Vagina (tissue), 2 donors: Measurements from ENCODE around the gene KIF27. TPM values are rescaled to one million over a fixed set of nuclear protein-coding genes. Genes with fewer than 3 reads are reported as not detected.
A peak's percentile ranks its signal among the peaks of the same experiment; 100 is the strongest.
"Not testable (repeated sequence)": the region's sequence is repeated elsewhere in the genome, so short reads cannot be mapped to it uniquely, and the experiment has no call there.

ENCODE experiments used
- DNase-seq, 2 donors: peaks; one replicate each; pipeline ENCODE4 v3.0.0-alpha.2; 2017; ENCODE audit errors: extremely low spot score in 2 of 2
- H3K27ac ChIP-seq: fragments of 200-600 bp; sonication (generic); one replicate; pipeline ENCODE4 v1.5.1; 2019
- H3K27me3 ChIP-seq: fragments of 200-600 bp; sonication (generic); one replicate; pipeline ENCODE4 v1.5.1; 2019
- H3K36me3 ChIP-seq, 2 donors: fragments of 200-600 bp; sonication (generic); one replicate each; pipeline ENCODE4 v1.5.1; 2017 to 2019
- H3K4me1 ChIP-seq: fragments of 200-600 bp; sonication (generic); one replicate; pipeline ENCODE4 v1.5.1; 2019
- H3K4me3 ChIP-seq, 2 donors: fragments of 200-600 bp; sonication (generic); 1 replicate in 1 of 2; 2 replicates in 1 of 2; pipeline ENCODE4 v1.5.1; 2016 to 2019
- H3K9me3 ChIP-seq: fragments of 200-600 bp; sonication (generic); one replicate; pipeline ENCODE4 v1.5.1; 2019
- CTCF ChIP-seq, 3 experiments: fragments of 450-650 bp in 2 of 3; fragments of 200-600 bp in 1 of 3; sonication (generic) in 1 of 3; IDR thresholded peaks; one replicate each; pipeline ENCODE4 v1.5.1; 2017 to 2019; ENCODE audit warnings: antibody characterized with exemption in 3 of 3, mild to moderate bottlenecking in 2 of 3, moderate library complexity in 2 of 3
- POLR2A ChIP-seq, 2 donors: fragments of 450-650 bp; IDR thresholded peaks; one replicate each; pipeline ENCODE4 v1.6.1; 2017; ENCODE audit warnings: antibody characterized with exemption in 2 of 2, mild to moderate bottlenecking in 2 of 2, moderate library complexity in 2 of 2
- POLR2AphosphoS5 ChIP-seq, 2 donors: sonication (generic); formaldehyde crosslinking; IDR thresholded peaks; one replicate each; pipeline ENCODE4 v1.9.0; 2017; ENCODE audit warnings: antibody characterized with exemption in 2 of 2, mild to moderate bottlenecking in 2 of 2, low read depth in 1 of 2; ENCODE audit not compliant: insufficient read depth in 1 of 2
- intact Hi-C: fragments of 100-400 bp; cut with DNase I; formaldehyde crosslinking; loops from one replicate; pipeline ENCODE4 v1.15.1; 2023
- total RNA-seq: library from RNA; depleted of rRNA; stranded (reverse); fragments of >200 nt; gene quantifications from one replicate; pipeline ENCODE4 v1.2.3, GENCODE V29; 2016

KIF27 gene
- total RNA-seq, 1 donor from 2014 or later = 6.1 TPM

GRCh38 chr9:83957248-83957513 is 35.9 kb upstream of the KIF27 start:
- Histone ChIP-seq H3K27ac (peak overlapping the region; percentile 78), H3K4me1 (peaks cover 19% of the 10 kb centered on the region), H3K4me3 (peak overlapping the region; percentile 70 to 76), H3K9me3 (no peaks in the 10 kb centered on the region), H3K27me3 (no peaks in the 10 kb centered on the region), H3K36me3 (peaks cover 0 to 4% of the 10 kb centered on the region in 2 donors)
- intact Hi-C loops = no loop called here
- no peak for TF ChIP-seq POLR2A (IDR thresholded peaks at IDR 0.05)
- TF ChIP-seq POLR2AphosphoS5 (IDR thresholded peaks at IDR 0.05; ENCODE audit: insufficient read depth in 1 of 2, low read depth in 1 of 2) = no peak
- TF ChIP-seq CTCF (IDR thresholded peaks at IDR 0.05) = no peak
- no peak for DNase-seq

- peak overlapping the region; percentile 70 to 76 for H3K4me3 ChIP-seq
- DNase-seq = no peak
- intact Hi-C loops = no loop called here
- no peaks in the 10 kb centered on the region for H3K9me3 ChIP-seq
- H3K4me1 ChIP-seq = peaks cover 19% of the 10 kb centered on the region
- no peaks in the 10 kb centered on the region for H3K27me3 ChIP-seq
- TF ChIP-seq POLR2AphosphoS5 (IDR thresholded peaks at IDR 0.05; ENCODE audit: insufficient read depth in 1 of 2, low read depth in 1 of 2) (peak; percentile 28 to 76), CTCF (IDR thresholded peaks at IDR 0.05) (no peak)
- H3K36me3 ChIP-seq = peaks cover 0 to 9% of the 10 kb centered on the region in 2 donors
- peak overlapping the region; percentile 78 for H3K27ac ChIP-seq
Measured at GRCh38 chr9:83956436-83957247, 35.4 kb upstream of the KIF27 start.

- Histone ChIP-seq H3K9me3 (no peaks in the 10 kb centered on the region), H3K27ac (peak overlapping the region; percentile 78), H3K27me3 (no peaks in the 10 kb centered on the region), H3K4me3 (peak overlapping the region; percentile 70 to 76), H3K36me3 (peaks cover 0 to 9% of the 10 kb centered on the region in 2 donors), H3K4me1 (peaks cover 19% of the 10 kb centered on the region)
- no peak for DNase-seq
- no peak for TF ChIP-seq CTCF (IDR thresholded peaks at IDR 0.05)
- no peak for TF ChIP-seq POLR2AphosphoS5 (IDR thresholded peaks at IDR 0.05; ENCODE audit: insufficient read depth in 1 of 2, low read depth in 1 of 2)
- no peak for TF ChIP-seq POLR2A (IDR thresholded peaks at IDR 0.05)
- intact Hi-C loops = no loop called here
Measured at GRCh38 chr9:83956086-83956435, 34.8 kb upstream of the KIF27 start.

- not testable (repeated sequence) for DNase-seq, H3K4me3 ChIP-seq, H3K27me3 ChIP-seq, H3K27ac ChIP-seq, H3K9me3 ChIP-seq, H3K4me1 ChIP-seq
- intact Hi-C loops = loop anchor here (10.0 kb wide), 1 partner anchor 227 kb away; no protein-coding TSS in a partner anchor
- peaks cover 0 to 21% of the 10 kb centered on the region in 2 donors for H3K36me3 ChIP-seq
Measured at GRCh38 chr9:83948096-83948495, 26.9 kb upstream of the KIF27 start.

- no peaks in the 10 kb centered on the region for H3K4me1 ChIP-seq
- no peak for DNase-seq
- intact Hi-C loops = loop anchor here (10.0 kb wide), 1 partner anchor 234 kb away; no protein-coding TSS in a partner anchor
- H3K27ac ChIP-seq = no peak overlapping the region
- TF ChIP-seq CTCF (IDR thresholded peaks at IDR 0.05) (no peak), POLR2A (IDR thresholded peaks at IDR 0.05) (no peak), POLR2AphosphoS5 (IDR thresholded peaks at IDR 0.05; ENCODE audit: insufficient read depth in 1 of 2, low read depth in 1 of 2) (no peak)
- no peaks in the 10 kb centered on the region for H3K9me3 ChIP-seq
- H3K4me3 ChIP-seq = no peak overlapping the region
- H3K27me3 ChIP-seq = no peaks in the 10 kb centered on the region
- peaks cover 0 to 33% of the 10 kb centered on the region in 2 donors for H3K36me3 ChIP-seq
Measured at GRCh38 chr9:83940590-83941303, 19.5 kb upstream of the KIF27 start.
